H1 (cell line): ENCODE measurements around the gene CCDC28B.

Experiments used
- CHD2 ChIP-seq: IDR thresholded peaks from 2 replicates; pipeline ENCODE4 v1.6.1; 2012; ENCODE audit warnings: low read length, improper control_type of control experiment
- EP300 ChIP-seq, 2 experiments: IDR thresholded peaks; 1 replicate in 1 of 2; 2 replicates in 1 of 2; pipeline ENCODE4 v1.6.1; 2011 to 2012; ENCODE audit warnings: low read depth in 2 of 2, low read length in 2 of 2, mild to moderate bottlenecking in 2 of 2, borderline replicate concordance in 1 of 2, inconsistent platforms in 1 of 2, moderate library complexity in 1 of 2
- JUND ChIP-seq: IDR thresholded peaks from 2 replicates; pipeline ENCODE4 v1.6.1; 2011; ENCODE audit warnings: mild to moderate bottlenecking, improper control_type of control experiment, low read length
- MAFK ChIP-seq: IDR thresholded peaks from 2 replicates; pipeline ENCODE4 v1.6.1; 2012; ENCODE audit warnings: low read depth, mild to moderate bottlenecking, improper control_type of control experiment, low read length
- RAD21 ChIP-seq, 2 experiments: IDR thresholded peaks in 1 of 2; conservative IDR thresholded peaks in 1 of 2; 2 replicates each; pipeline ENCODE4 v1.6.1; 2011; ENCODE audit warnings: low read depth in 2 of 2, low read length in 2 of 2, improper control_type of control experiment in 1 of 2, inconsistent platforms in 1 of 2, mild to moderate bottlenecking in 1 of 2, moderate library complexity in 1 of 2
- SUZ12 ChIP-seq: fragments of 200-600 bp; sonication (generic); IDR thresholded peaks from 2 replicates; pipeline ENCODE4 v1.6.1; 2012; ENCODE audit warnings: mild to moderate bottlenecking, inconsistent platforms, low read length, moderate library complexity, mixed read lengths
- TCF12 ChIP-seq: IDR thresholded peaks from 2 replicates; pipeline ENCODE4 v1.6.1; 2011; ENCODE audit warnings: low read depth, mild to moderate bottlenecking, low read length
- TF ChIP-seq, protein P1 (sequence below), 3 experiments: IDR thresholded peaks; 1 replicate in 2 of 3; 2 replicates in 1 of 3; pipeline versions ENCODE4 v1.5.1 to v1.6.1; 2011; ENCODE audit warnings: low read length in 3 of 3, mild to moderate bottlenecking in 3 of 3, inconsistent platforms in 2 of 3, low read depth in 1 of 3, moderate library complexity in 1 of 3; ENCODE audit not compliant: insufficient read depth in 1 of 3; ENCODE audit errors: control extremely low read depth in 1 of 3

DNA sequence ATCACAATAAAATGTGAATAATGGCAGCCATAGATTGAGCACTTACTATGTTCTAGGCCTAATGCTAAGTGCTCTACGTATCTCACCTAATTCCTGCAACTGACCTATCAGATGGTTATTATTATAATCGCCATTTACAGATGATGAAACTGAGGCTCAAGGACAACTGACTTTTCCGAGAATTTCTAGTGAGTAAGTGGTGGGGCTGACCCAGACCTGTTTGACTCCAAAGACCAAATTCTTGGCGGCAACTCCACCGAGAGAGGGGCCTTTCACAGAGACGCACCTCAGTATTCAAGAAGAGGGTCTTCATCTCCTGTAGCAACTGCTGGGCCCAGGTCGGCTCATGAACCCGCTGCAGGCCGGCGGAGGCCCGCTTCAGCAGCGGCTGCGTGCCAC lies 21.2 kb downstream of the CCDC28B start:
- no peak for TF ChIP-seq RAD21 (IDR thresholded peaks at IDR 0.05 in 1 of 2, conservative IDR thresholded peaks at IDR 0.05 in 1 of 2; ENCODE audit: low read depth in 2 of 2, low read length in 2 of 2)
- TF ChIP-seq, protein P1, sequence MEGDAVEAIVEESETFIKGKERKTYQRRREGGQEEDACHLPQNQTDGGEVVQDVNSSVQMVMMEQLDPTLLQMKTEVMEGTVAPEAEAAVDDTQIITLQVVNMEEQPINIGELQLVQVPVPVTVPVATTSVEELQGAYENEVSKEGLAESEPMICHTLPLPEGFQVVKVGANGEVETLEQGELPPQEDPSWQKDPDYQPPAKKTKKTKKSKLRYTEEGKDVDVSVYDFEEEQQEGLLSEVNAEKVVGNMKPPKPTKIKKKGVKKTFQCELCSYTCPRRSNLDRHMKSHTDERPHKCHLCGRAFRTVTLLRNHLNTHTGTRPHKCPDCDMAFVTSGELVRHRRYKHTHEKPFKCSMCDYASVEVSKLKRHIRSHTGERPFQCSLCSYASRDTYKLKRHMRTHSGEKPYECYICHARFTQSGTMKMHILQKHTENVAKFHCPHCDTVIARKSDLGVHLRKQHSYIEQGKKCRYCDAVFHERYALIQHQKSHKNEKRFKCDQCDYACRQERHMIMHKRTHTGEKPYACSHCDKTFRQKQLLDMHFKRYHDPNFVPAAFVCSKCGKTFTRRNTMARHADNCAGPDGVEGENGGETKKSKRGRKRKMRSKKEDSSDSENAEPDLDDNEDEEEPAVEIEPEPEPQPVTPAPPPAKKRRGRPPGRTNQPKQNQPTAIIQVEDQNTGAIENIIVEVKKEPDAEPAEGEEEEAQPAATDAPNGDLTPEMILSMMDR (IDR thresholded peaks at IDR 0.05; ENCODE audit: control extremely low read depth in 1 of 3, insufficient read depth in 1 of 3, low read depth in 1 of 3, low read length in 3 of 3), result no peak
- TF ChIP-seq EP300 (IDR thresholded peaks at IDR 0.05; ENCODE audit: borderline replicate concordance in 1 of 2, low read depth in 2 of 2, low read length in 2 of 2), result no peak
- no peak for TF ChIP-seq JUND
- no peak for TF ChIP-seq TCF12
- no peak for TF ChIP-seq SUZ12
- TF ChIP-seq CHD2, result no peak
- no peak for TF ChIP-seq MAFK
